Suprapubic skin (tissue), 4 donors: ENCODE data around the gene SH2D3C. TPM values are rescaled to one million over a fixed set of nuclear protein-coding genes. Genes with fewer than 3 reads are reported as not detected.

Experiments
- DNase-seq, 2 donors: peaks; one replicate each; pipeline ENCODE4 v3.0.0-alpha.2; 2019; ENCODE audit warnings: low spot score in 2 of 2
- H3K27ac ChIP-seq: fragments of 200-600 bp; sonication (generic); one replicate; pipeline ENCODE4 v1.5.1; 2019
- H3K27me3 ChIP-seq: fragments of 200-600 bp; sonication (generic); one replicate; pipeline ENCODE4 v1.5.1; 2019
- H3K36me3 ChIP-seq: fragments of 200-600 bp; sonication (generic); one replicate; pipeline ENCODE4 v1.5.1; 2019
- H3K4me1 ChIP-seq: fragments of 200-600 bp; sonication (generic); one replicate; pipeline ENCODE4 v1.5.1; 2019
- H3K4me3 ChIP-seq: fragments of 200-600 bp; sonication (generic); one replicate; pipeline ENCODE4 v1.5.1; 2019; ENCODE audit warnings: mild to moderate bottlenecking
- H3K9me3 ChIP-seq: fragments of 200-600 bp; sonication (generic); one replicate; pipeline ENCODE4 v1.5.1; 2019
- CTCF ChIP-seq, 2 donors: fragments of 200-600 bp in 1 of 2; fragments of 450-650 bp in 1 of 2; sonication (generic) in 1 of 2; IDR thresholded peaks; one replicate each; pipeline ENCODE4 v1.5.1; 2016 to 2019; ENCODE audit warnings: antibody characterized with exemption in 2 of 2, mild to moderate bottlenecking in 1 of 2, moderate library complexity in 1 of 2
- EP300 ChIP-seq: sonication (generic); formaldehyde crosslinking; IDR thresholded peaks from one replicate; pipeline ENCODE4 v1.6.1; 2017; ENCODE audit warnings: antibody characterized with exemption
- POLR2A ChIP-seq, 2 donors: fragments of 450-650 bp; IDR thresholded peaks; one replicate each; pipeline ENCODE4 v1.6.1; 2017; ENCODE audit warnings: antibody characterized with exemption in 2 of 2, mild to moderate bottlenecking in 2 of 2, moderate library complexity in 2 of 2
- POLR2AphosphoS5 ChIP-seq, 3 donors: sonication (generic); formaldehyde crosslinking; IDR thresholded peaks; one replicate each; pipeline ENCODE4 v1.6.1; 2017; ENCODE audit warnings: antibody characterized with exemption in 3 of 3
- WGBS: methylation state at CpG from one replicate; pipeline ENCODE4 v1.1.5; 2018; 5-methylcytosine and 5-hydroxymethylcytosine counted together
- total RNA-seq, 4 donors: library from RNA; depleted of rRNA; stranded (reverse); fragments of >200 nt; gene quantifications; one replicate each; pipeline ENCODE4 v1.1.0, GENCODE V29; 2016

SH2D3C gene
- total RNA-seq, 4 donors from 2014 or later: 3.4 to 8.9 (median 6.1) TPM

GRCh38 chr9:127780126-127780885 is 1.8 kb upstream of the SH2D3C start:
- H3K27ac ChIP-seq: no peak overlapping the region
- no peaks in the 10 kb centered on the region for H3K27me3 ChIP-seq
- H3K36me3 ChIP-seq: no peaks in the 10 kb centered on the region
- TF ChIP-seq POLR2AphosphoS5 (IDR thresholded peaks at IDR 0.05): no peak
- no peak for TF ChIP-seq CTCF (IDR thresholded peaks at IDR 0.05)
- TF ChIP-seq POLR2A (IDR thresholded peaks at IDR 0.05): no peak
- TF ChIP-seq EP300: no peak
- DNase-seq: no peak
- no peak overlapping the region for H3K4me3 ChIP-seq
- 76% methylated on average over 14 of the region's 20 CpGs for whole genome bisulfite sequencing
- peaks cover 33% of the 10 kb centered on the region for H3K4me1 ChIP-seq
- H3K9me3 ChIP-seq: no peaks in the 10 kb centered on the region

DNA sequence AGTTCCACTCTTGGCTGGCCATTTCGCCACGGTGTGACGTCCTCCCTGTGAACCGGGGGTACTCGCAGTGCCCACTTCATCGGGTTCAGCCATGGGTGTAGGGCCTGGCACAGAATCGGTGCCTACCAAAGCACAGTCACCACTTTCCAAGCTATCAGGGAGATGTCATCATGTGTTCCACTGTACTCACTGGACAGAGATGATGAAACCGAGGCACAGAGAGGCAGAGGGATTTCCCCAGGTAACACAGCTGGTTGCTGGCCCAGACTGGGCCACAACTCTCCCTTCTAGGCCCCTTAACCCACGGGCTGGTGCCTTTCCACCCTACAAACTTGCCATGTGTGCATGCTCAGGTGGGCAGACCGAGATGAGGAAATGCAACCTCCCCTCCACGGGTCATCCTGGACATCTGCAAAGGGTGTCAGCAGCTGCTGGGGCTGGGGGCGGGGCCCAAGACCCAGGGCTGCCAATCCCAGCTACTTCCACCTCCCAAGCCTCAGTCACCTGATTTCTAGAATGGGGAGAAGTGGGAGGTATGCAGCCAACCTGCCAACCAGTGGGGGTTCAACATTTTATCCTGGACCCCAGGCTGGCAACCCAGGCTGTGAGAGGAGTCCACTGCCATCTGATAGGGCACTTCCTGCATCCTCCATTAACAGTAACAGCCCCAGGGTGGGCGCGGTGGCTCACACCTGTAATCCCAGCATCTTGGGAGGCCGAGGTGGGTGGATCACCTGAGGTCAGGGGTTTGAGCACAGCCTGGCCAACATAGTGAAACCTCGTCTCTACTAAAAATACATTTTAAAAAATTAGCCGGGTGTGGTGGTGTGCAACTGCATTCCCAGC is 893 bp upstream of the SH2D3C start:
- H3K36me3 ChIP-seq: no peaks in the 10 kb centered on the region
- H3K4me3 ChIP-seq: peak overlapping the region; percentile 21
- TF ChIP-seq POLR2A (IDR thresholded peaks at IDR 0.05) (no peak), CTCF (IDR thresholded peaks at IDR 0.05) (no peak), POLR2AphosphoS5 (IDR thresholded peaks at IDR 0.05) (no peak), EP300 (no peak)
- no peaks in the 10 kb centered on the region for H3K27me3 ChIP-seq
- DNase-seq: no peak
- peaks cover 27% of the 10 kb centered on the region for H3K4me1 ChIP-seq
- H3K9me3 ChIP-seq: no peaks in the 10 kb centered on the region
- peak overlapping the region; percentile 3 for H3K27ac ChIP-seq
- 82% methylated on average over 5 of the region's 17 CpGs for WGBS

DNA sequence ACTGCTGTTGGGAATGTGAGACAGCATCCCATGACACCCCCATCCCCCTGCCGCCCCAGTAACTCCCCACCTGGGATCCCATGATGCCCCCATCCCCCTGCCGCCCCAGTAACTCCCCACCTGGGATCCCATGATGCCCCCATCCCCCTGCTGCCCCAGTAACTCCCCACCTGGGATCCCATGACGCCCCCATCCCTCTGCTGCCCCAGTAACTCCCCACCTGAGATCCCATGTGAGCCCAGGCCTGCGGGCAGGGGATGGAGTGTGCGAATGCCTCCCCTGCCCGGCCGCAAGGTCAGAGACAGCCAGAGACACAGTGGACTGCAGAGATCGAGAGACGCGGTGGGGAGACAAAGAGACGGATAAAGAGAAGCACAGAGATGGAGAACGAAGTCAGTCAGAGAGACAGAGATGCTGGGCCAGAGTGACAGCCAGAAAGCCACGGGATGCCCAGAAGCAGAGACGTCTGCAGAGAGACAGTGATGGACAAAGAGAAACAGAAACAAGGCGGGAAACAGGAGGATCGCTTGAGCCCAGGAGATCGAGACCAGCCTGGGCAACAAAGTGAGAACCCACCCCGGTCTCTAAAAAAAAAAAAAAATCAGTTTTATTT is 992 bp downstream of the SH2D3C start:
- Histone ChIP-seq H3K9me3 (no peaks in the 10 kb centered on the region), H3K4me3 (peak overlapping the region; percentile 21), H3K4me1 (peaks cover 17% of the 10 kb centered on the region), H3K36me3 (no peaks in the 10 kb centered on the region), H3K27ac (no peak overlapping the region), H3K27me3 (no peaks in the 10 kb centered on the region)
- TF ChIP-seq POLR2A (IDR thresholded peaks at IDR 0.05): no peak
- TF ChIP-seq CTCF (IDR thresholded peaks at IDR 0.05): no peak
- TF ChIP-seq EP300: no peak
- no peak for TF ChIP-seq POLR2AphosphoS5 (IDR thresholded peaks at IDR 0.05)
- WGBS: 75% methylated on average over 18 of the region's 18 CpGs
- DNase-seq: no peak

DNA sequence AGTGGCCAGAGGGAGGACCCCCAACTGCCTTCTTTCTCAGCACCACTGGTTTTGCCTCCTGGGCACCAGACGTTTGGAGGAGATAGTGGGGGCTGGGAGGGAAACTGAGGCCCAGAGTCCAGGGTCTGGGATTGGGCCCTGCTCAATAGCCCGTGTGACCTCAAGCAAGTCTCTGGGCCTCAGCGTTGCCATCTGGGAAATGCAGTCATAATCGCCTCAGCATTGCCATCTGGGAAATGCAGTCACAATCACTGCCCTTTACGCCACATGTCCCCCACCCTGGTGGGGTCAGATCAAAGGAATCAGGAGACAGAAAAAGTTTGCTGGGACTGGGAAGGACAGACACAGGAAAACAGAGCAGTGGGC is 1.6 kb downstream of the SH2D3C start:
- 69% methylated on average over 2 of the region's 5 CpGs for WGBS
- Histone ChIP-seq H3K36me3 (no peaks in the 10 kb centered on the region), H3K27me3 (no peaks in the 10 kb centered on the region), H3K4me1 (peaks cover 17% of the 10 kb centered on the region), H3K4me3 (peak overlapping the region; percentile 21), H3K27ac (no peak overlapping the region), H3K9me3 (no peaks in the 10 kb centered on the region)
- TF ChIP-seq EP300: no peak
- no peak for TF ChIP-seq CTCF (IDR thresholded peaks at IDR 0.05)
- TF ChIP-seq POLR2AphosphoS5 (IDR thresholded peaks at IDR 0.05): no peak
- TF ChIP-seq POLR2A (IDR thresholded peaks at IDR 0.05): no peak
- no peak for DNase-seq
